CD4-positive, CD25-positive, alpha-beta regulatory T cell (primary cell): ENCODE results near the gene CD33. TPM values are rescaled to one million over a fixed set of nuclear protein-coding genes. Genes with fewer than 3 reads are reported as not detected.

Experiments
- polyA plus RNA-seq, 4 donors: library from polyadenylated mRNA; unstranded; fragments of 300-500 nt; fragmentation: Illumina TruSeq; gene quantifications; one replicate each; pipeline ENCODE4 v1.2.3, GENCODE V29; 2021
- total RNA-seq: library from RNA; stranded (reverse); gene quantifications from one replicate; pipeline ENCODE4 v1.2.3, GENCODE V29; 2022

CD33 gene
- total and polyA plus RNA-seq, 5 donors from 2014 or later, result 0.99 to 1.1 TPM; not detected in 3

Other genes starting within 250 kb of the CD33 start
- not detected for gene KLK7, start 241.2 kb upstream of the CD33 start, total RNA-seq
- not detected for gene KLK7, start 241.2 kb upstream of the CD33 start, polyA plus RNA-seq
- gene KLK8, start 223.5 kb upstream of the CD33 start, total RNA-seq, result not detected
- not detected for gene KLK8, start 223.5 kb upstream of the CD33 start, polyA plus RNA-seq
- gene KLK10, start 205.4 kb upstream of the CD33 start, total RNA-seq, result not detected
- not detected for gene KLK10, start 205.4 kb upstream of the CD33 start, polyA plus RNA-seq
- gene KLK11, start 198.5 kb upstream of the CD33 start, total RNA-seq, result not detected
- gene KLK11, start 198.5 kb upstream of the CD33 start, polyA plus RNA-seq, result not detected
- gene KLK12, start 190.1 kb upstream of the CD33 start, total RNA-seq, result not detected
- gene KLK12, start 190.1 kb upstream of the CD33 start, polyA plus RNA-seq, result not detected
- not detected for gene KLK13, start 160.0 kb upstream of the CD33 start, total RNA-seq
- gene KLK13, start 160.0 kb upstream of the CD33 start, polyA plus RNA-seq, result not detected
- gene KLK14, start 142.2 kb upstream of the CD33 start, total RNA-seq, result 0.35 TPM
- not detected for gene KLK14, start 142.2 kb upstream of the CD33 start, polyA plus RNA-seq
- gene CTU1, start 116.7 kb upstream of the CD33 start, total RNA-seq, result 5.9 TPM
- 1 to 10 TPM; 3.4 to 8.0 (median 4.5) TPM for gene CTU1, start 116.7 kb upstream of the CD33 start, polyA plus RNA-seq
- gene SIGLEC9, start 100.2 kb upstream of the CD33 start, total RNA-seq, result 1.1 TPM
- under 1 TPM in 3 of 4 donors, not detected in 1; 0.33 to 0.52 (median 0.37) TPM for gene SIGLEC9, start 100.2 kb upstream of the CD33 start, polyA plus RNA-seq
- not detected for gene SIGLEC7, start 82.8 kb upstream of the CD33 start, total RNA-seq
- gene SIGLEC7, start 82.8 kb upstream of the CD33 start, polyA plus RNA-seq, result not detected
- gene SIGLECL1, start 26.0 kb downstream of the CD33 start, total RNA-seq, result not detected
- gene SIGLECL1, start 26.0 kb downstream of the CD33 start, polyA plus RNA-seq, result not detected
- not detected for gene IGLON5, start 86.6 kb downstream of the CD33 start, total RNA-seq
- not detected for gene IGLON5, start 86.6 kb downstream of the CD33 start, polyA plus RNA-seq
- gene VSIG10L, start 117.1 kb downstream of the CD33 start, total RNA-seq, result 0.27 TPM
- gene VSIG10L, start 117.1 kb downstream of the CD33 start, polyA plus RNA-seq, result under 1 TPM in 2 of 4 donors, not detected in 2; 0.15 to 0.37 TPM
- 41.7 TPM for gene ETFB, start 141.3 kb downstream of the CD33 start, total RNA-seq
- gene ETFB, start 141.3 kb downstream of the CD33 start, polyA plus RNA-seq, result 100 to 1,000 TPM in 1 of 4 donors, 10 to 100 TPM in 3; 68.8 to 113 (median 79.5) TPM
- not detected for gene CLDND2, start 143.9 kb downstream of the CD33 start, total RNA-seq
- under 1 TPM in 1 of 4 donors, not detected in 3; 0.41 TPM for gene CLDND2, start 143.9 kb downstream of the CD33 start, polyA plus RNA-seq
- gene NKG7, start 147.6 kb downstream of the CD33 start, total RNA-seq, result 1.8 TPM
- 10 to 100 TPM in 1 of 4 donors, 1 to 10 TPM in 3; 2.7 to 12.2 (median 4.5) TPM for gene NKG7, start 147.6 kb downstream of the CD33 start, polyA plus RNA-seq
- gene LIM2, start 162.9 kb downstream of the CD33 start, total RNA-seq, result not detected
- gene LIM2, start 162.9 kb downstream of the CD33 start, polyA plus RNA-seq, result not detected
- gene C19orf84, start 165.5 kb downstream of the CD33 start, total RNA-seq, result not detected
- not detected for gene C19orf84, start 165.5 kb downstream of the CD33 start, polyA plus RNA-seq
- gene SIGLEC10, start 192.6 kb downstream of the CD33 start, total RNA-seq, result 0.25 TPM
- under 1 TPM in 3 of 4 donors, not detected in 1; 0.15 to 0.37 (median 0.30) TPM for gene SIGLEC10, start 192.6 kb downstream of the CD33 start, polyA plus RNA-seq
- gene SIGLEC8, start 233.4 kb downstream of the CD33 start, total RNA-seq, result not detected
- not detected for gene SIGLEC8, start 233.4 kb downstream of the CD33 start, polyA plus RNA-seq